GM12878 (cell line): Measurements from ENCODE around the gene GLUD1.

ENCODE experiments used
- EP300 ChIP-seq, 2 experiments: fragments of 150-350 bp in 1 of 2; IDR thresholded peaks; 2 replicates each; pipeline ENCODE4 v1.6.1; 2011 to 2012; ENCODE audit warnings: low read depth in 2 of 2, low read length in 2 of 2, borderline replicate concordance in 1 of 2, improper control_type of control experiment in 1 of 2, inconsistent platforms in 1 of 2; ENCODE audit not compliant: control insufficient read depth in 1 of 2
- MYC ChIP-seq: IDR thresholded peaks from 2 replicates; pipeline ENCODE4 v1.6.1; 2011; ENCODE audit warnings: mild to moderate bottlenecking, low read length, moderate library complexity, inconsistent platforms; ENCODE audit not compliant: insufficient read depth, insufficient replicate concordance, insufficient read length, severe bottlenecking
- SREBF2 ChIP-seq: IDR thresholded peaks from 2 replicates; pipeline ENCODE4 v1.6.1; 2012; ENCODE audit warnings: mild to moderate bottlenecking, low read length
- SUZ12 ChIP-seq: fragments of 200-600 bp; sonication (generic); IDR thresholded peaks from one replicate; pipeline ENCODE4 v1.6.1; 2018; ENCODE audit warnings: antibody characterized with exemption, mild to moderate bottlenecking; ENCODE audit not compliant: unreplicated experiment
- TF ChIP-seq, protein P1 (sequence below): IDR thresholded peaks from 2 replicates; pipeline ENCODE4 v1.6.1; 2011; ENCODE audit warnings: low read depth, mild to moderate bottlenecking, low read length, moderate library complexity, borderline replicate concordance; ENCODE audit errors: extremely low read depth
- TF ChIP-seq, protein P2 (sequence below): fragments of 450-650 bp; IDR thresholded peaks from 2 replicates; pipeline ENCODE4 v1.6.1; 2017; ENCODE audit warnings: mild to moderate bottlenecking, low read depth, inconsistent platforms; ENCODE audit not compliant: poor library complexity, severe bottlenecking
- TF ChIP-seq, protein P3 (sequence below), 3 experiments: IDR thresholded peaks in 2 of 3; conservative IDR thresholded peaks in 1 of 3; 2 replicates each; pipeline ENCODE4 v1.5.1; 2011; ENCODE audit warnings: low read depth in 3 of 3, low read length in 3 of 3, mild to moderate bottlenecking in 3 of 3, control low read depth in 2 of 3, moderate library complexity in 2 of 3, inconsistent platforms in 1 of 3, mixed read lengths in 1 of 3; ENCODE audit not compliant: control insufficient read depth in 2 of 3, insufficient read depth in 1 of 3; ENCODE audit errors: extremely low read depth in 1 of 3
- TF ChIP-seq, protein P4 (sequence below): IDR thresholded peaks from 2 replicates; pipeline ENCODE4 v1.6.1; 2012; ENCODE audit warnings: mild to moderate bottlenecking, low read depth, low read length

DNA sequence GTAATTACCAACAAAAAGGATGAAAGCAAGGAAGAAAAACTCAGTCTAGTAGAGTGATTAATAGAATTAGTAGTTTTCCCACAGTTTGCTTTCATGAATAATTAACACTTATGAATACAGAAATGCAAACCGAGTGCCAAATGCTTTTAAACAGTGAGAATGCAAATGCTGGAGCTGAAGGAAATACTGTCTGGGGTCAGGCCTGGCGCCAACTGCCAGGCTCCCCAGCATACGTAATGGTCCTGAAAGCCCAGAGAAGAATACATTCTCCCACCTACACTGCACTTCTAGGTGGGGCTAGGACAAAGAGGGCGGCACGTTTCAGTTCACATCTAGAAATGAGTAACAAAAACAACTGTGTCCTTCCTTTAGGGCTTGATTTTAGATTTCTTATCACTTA is 30.0 kb downstream of the GLUD1 start:
- TF ChIP-seq SREBF2, result no peak
- no peak for TF ChIP-seq SUZ12
- TF ChIP-seq EP300 (IDR thresholded peaks at IDR 0.05; ENCODE audit: borderline replicate concordance in 1 of 2, control insufficient read depth in 1 of 2, low read depth in 2 of 2, low read length in 2 of 2), result no peak
- TF ChIP-seq, protein P1, sequence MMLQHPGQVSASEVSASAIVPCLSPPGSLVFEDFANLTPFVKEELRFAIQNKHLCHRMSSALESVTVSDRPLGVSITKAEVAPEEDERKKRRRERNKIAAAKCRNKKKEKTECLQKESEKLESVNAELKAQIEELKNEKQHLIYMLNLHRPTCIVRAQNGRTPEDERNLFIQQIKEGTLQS, result no peak
- TF ChIP-seq, protein P2, sequence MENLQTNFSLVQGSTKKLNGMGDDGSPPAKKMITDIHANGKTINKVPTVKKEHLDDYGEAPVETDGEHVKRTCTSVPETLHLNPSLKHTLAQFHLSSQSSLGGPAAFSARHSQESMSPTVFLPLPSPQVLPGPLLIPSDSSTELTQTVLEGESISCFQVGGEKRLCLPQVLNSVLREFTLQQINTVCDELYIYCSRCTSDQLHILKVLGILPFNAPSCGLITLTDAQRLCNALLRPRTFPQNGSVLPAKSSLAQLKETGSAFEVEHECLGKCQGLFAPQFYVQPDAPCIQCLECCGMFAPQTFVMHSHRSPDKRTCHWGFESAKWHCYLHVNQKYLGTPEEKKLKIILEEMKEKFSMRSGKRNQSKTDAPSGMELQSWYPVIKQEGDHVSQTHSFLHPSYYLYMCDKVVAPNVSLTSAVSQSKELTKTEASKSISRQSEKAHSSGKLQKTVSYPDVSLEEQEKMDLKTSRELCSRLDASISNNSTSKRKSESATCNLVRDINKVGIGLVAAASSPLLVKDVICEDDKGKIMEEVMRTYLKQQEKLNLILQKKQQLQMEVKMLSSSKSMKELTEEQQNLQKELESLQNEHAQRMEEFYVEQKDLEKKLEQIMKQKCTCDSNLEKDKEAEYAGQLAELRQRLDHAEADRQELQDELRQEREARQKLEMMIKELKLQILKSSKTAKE, result no peak
- no peak for TF ChIP-seq MYC
- TF ChIP-seq, protein P3, sequence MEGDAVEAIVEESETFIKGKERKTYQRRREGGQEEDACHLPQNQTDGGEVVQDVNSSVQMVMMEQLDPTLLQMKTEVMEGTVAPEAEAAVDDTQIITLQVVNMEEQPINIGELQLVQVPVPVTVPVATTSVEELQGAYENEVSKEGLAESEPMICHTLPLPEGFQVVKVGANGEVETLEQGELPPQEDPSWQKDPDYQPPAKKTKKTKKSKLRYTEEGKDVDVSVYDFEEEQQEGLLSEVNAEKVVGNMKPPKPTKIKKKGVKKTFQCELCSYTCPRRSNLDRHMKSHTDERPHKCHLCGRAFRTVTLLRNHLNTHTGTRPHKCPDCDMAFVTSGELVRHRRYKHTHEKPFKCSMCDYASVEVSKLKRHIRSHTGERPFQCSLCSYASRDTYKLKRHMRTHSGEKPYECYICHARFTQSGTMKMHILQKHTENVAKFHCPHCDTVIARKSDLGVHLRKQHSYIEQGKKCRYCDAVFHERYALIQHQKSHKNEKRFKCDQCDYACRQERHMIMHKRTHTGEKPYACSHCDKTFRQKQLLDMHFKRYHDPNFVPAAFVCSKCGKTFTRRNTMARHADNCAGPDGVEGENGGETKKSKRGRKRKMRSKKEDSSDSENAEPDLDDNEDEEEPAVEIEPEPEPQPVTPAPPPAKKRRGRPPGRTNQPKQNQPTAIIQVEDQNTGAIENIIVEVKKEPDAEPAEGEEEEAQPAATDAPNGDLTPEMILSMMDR (IDR thresholded peaks at IDR 0.05 in 2 of 3, conservative IDR thresholded peaks at IDR 0.05 in 1 of 3; ENCODE audit: control insufficient read depth in 2 of 3, extremely low read depth in 1 of 3, insufficient read depth in 1 of 3, low read depth in 3 of 3, low read length in 3 of 3), result no peak
- TF ChIP-seq, protein P4, sequence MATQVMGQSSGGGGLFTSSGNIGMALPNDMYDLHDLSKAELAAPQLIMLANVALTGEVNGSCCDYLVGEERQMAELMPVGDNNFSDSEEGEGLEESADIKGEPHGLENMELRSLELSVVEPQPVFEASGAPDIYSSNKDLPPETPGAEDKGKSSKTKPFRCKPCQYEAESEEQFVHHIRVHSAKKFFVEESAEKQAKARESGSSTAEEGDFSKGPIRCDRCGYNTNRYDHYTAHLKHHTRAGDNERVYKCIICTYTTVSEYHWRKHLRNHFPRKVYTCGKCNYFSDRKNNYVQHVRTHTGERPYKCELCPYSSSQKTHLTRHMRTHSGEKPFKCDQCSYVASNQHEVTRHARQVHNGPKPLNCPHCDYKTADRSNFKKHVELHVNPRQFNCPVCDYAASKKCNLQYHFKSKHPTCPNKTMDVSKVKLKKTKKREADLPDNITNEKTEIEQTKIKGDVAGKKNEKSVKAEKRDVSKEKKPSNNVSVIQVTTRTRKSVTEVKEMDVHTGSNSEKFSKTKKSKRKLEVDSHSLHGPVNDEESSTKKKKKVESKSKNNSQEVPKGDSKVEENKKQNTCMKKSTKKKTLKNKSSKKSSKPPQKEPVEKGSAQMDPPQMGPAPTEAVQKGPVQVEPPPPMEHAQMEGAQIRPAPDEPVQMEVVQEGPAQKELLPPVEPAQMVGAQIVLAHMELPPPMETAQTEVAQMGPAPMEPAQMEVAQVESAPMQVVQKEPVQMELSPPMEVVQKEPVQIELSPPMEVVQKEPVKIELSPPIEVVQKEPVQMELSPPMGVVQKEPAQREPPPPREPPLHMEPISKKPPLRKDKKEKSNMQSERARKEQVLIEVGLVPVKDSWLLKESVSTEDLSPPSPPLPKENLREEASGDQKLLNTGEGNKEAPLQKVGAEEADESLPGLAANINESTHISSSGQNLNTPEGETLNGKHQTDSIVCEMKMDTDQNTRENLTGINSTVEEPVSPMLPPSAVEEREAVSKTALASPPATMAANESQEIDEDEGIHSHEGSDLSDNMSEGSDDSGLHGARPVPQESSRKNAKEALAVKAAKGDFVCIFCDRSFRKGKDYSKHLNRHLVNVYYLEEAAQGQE, result no peak
